Stomach (tissue), 4 donors: Measurements from ENCODE around the gene ATG7.
"Not testable (repeated sequence)": the region's sequence is repeated elsewhere in the genome, so short reads cannot be mapped to it uniquely, and the experiment has no call there.

Source experiments
- EP300 ChIP-seq: sonication (generic); formaldehyde crosslinking; IDR thresholded peaks from one replicate; pipeline ENCODE4 v1.6.1; 2017; ENCODE audit warnings: antibody characterized with exemption
- POLR2A ChIP-seq, 4 donors: fragments of 450-650 bp; IDR thresholded peaks; one replicate each; pipeline ENCODE4 v1.6.1; 2016; ENCODE audit warnings: antibody characterized with exemption in 4 of 4, control low read depth in 2 of 4, mild to moderate bottlenecking in 1 of 4, moderate library complexity in 1 of 4
- POLR2AphosphoS5 ChIP-seq, 3 donors: sonication (generic); formaldehyde crosslinking; IDR thresholded peaks; one replicate each; pipeline ENCODE4 v1.6.1; 2016; ENCODE audit warnings: antibody characterized with exemption in 3 of 3
- TF ChIP-seq, protein P1 (sequence below), 7 experiments: fragments of 450-650 bp in 4 of 7; fragments of 200-600 bp in 3 of 7; sonication (generic) in 3 of 7; IDR thresholded peaks; one replicate each; pipeline ENCODE4 v1.5.1; 2016 to 2019; ENCODE audit warnings: antibody characterized with exemption in 7 of 7, control low read depth in 2 of 7, mild to moderate bottlenecking in 1 of 7

DNA sequence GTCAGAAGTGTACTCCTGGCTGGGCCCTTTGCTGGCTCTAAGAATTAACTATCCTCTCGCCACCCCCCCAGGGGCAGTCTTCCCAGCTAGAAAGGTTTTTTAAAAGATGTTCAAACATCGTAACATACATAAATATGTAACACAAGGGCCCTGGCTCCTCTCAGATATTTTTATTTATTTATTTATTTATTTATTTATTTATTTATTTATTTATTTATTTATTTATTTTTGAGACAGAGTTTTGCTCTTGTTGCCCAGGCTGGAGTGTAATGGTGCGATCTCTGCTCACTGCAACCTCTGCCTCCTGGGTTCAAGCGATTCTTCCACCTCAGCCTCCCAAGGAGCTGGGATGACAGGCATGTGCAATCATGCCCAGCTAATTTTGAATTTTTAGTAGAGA is 190.5 kb downstream of the ATG7 start:
- TF ChIP-seq, protein P1, sequence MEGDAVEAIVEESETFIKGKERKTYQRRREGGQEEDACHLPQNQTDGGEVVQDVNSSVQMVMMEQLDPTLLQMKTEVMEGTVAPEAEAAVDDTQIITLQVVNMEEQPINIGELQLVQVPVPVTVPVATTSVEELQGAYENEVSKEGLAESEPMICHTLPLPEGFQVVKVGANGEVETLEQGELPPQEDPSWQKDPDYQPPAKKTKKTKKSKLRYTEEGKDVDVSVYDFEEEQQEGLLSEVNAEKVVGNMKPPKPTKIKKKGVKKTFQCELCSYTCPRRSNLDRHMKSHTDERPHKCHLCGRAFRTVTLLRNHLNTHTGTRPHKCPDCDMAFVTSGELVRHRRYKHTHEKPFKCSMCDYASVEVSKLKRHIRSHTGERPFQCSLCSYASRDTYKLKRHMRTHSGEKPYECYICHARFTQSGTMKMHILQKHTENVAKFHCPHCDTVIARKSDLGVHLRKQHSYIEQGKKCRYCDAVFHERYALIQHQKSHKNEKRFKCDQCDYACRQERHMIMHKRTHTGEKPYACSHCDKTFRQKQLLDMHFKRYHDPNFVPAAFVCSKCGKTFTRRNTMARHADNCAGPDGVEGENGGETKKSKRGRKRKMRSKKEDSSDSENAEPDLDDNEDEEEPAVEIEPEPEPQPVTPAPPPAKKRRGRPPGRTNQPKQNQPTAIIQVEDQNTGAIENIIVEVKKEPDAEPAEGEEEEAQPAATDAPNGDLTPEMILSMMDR (IDR thresholded peaks at IDR 0.05): not testable (repeated sequence)
- not testable (repeated sequence) for TF ChIP-seq EP300; POLR2AphosphoS5 (IDR thresholded peaks at IDR 0.05); POLR2A (IDR thresholded peaks at IDR 0.05)
